GM10847 (cell line): ENCODE results near the gene COL4A6.

ENCODE experiments used
- POLR2A ChIP-seq: IDR thresholded peaks from 2 replicates; pipeline ENCODE4 v1.6.1; 2011; ENCODE audit not compliant: insufficient read length; ENCODE audit errors: extremely low read depth

COL4A6 gene

DNA sequence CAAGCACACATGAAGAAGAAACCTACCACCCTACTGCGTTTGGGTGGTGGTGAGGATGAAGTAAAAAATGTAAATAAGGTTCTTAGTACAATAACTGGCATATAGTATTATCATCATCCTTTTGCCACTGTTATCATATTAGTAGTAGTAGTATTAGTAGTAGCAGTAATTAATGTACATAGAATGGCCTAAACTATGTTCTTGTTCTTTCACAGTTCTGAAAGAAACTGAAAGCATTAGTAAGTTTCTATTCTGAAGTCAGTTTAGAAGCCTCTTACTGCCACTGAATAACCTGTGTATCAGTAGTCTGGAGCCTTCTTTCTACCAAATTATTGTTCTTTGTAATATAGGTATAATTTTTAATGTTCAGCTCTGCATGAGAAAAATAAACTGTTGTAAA, 21.0 kb downstream of the COL4A6 start:
- no peak for TF ChIP-seq POLR2A

DNA sequence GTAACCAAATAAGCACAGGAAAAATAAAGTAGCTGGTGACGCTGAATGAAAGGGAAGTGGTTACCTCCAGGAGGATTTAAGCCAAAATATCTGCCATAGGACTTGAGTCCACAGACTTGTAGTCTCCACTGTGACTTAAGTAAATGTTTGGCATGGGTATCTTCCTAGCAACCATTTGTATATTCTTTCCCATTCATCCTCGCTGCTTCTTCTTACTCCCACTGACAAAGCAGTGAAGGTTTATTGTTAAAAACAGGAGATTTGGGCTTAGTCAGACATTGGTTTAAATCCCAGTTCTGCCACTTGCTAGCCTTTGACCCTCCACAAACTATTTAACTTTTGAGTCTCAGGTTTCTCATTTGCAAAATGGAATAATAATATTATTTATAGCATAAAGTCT, 22.3 kb downstream of the COL4A6 start:
- TF ChIP-seq POLR2A: no peak

DNA sequence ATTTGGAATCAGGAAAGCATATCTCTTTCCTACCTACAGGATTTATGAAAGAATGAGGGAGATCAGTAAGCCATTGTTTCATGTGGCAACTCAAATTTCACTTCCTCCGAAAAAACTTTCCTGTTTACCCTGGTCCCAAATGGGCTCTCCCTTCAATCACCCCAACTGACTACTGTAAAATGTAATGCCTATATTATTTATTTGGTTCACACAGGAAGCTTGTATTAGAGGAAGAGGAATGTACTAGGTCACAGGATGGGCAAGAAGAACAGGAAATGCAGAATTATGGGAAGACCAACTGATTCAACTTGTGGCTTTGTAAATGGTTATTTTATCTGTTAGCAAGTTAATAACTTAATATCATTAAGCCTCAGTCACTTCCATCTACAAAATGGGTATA, 23.1 kb downstream of the COL4A6 start:
- no peak for TF ChIP-seq POLR2A

DNA sequence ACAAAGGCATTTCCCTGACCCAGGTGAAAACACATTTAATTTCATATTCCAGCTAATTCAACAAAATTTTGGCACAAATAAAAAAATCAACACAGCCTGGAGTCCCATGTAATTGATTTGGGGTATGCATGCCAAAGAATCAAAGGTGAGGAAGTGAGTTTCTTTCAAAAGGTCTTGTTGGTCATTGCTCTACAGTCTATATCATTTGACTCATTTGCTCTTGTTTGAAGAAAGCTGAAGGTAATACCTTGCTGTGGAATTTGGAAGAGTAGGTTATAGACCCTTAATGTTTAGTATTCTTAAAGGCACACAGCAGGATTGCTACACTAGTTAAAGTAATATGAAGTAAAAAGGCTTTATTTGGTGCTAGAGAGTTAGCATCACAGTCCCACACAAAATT, 25.4 kb downstream of the COL4A6 start:
- TF ChIP-seq POLR2A: no peak

DNA sequence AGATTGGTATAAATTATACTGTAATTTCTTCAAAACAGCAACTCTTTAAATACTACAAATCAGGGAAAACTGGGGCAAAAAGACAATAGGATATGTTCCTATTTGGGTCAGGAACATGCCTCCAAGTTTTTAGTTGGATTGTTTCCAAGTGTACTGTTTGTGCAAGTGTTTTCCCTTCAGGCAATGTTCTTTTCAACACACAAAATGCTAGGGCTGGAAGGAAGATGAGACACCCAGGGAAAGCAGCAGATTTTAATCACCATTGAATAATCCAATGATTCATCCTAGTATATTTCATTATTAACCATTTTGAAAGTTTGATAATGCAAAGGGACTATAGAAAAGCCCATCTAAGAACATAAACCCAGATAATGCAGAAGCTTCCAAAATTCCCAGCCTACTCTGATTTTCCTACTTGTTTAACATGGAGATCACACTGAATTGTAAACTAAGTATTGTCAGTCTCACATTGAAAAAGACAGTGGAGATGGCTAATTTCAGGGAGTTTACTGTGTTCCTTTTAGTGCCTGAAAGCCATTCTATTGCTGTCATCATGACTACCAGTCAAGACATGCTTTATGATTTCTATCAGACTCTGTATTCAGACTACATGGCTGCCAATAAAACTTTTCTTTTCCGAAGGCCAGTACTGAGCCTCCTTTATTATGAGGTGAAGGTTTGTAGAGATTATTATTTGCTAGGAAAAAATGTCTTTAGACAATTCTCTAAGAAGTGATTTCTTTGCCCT, 38.6 kb downstream of the COL4A6 start:
- TF ChIP-seq POLR2A: no peak

DNA sequence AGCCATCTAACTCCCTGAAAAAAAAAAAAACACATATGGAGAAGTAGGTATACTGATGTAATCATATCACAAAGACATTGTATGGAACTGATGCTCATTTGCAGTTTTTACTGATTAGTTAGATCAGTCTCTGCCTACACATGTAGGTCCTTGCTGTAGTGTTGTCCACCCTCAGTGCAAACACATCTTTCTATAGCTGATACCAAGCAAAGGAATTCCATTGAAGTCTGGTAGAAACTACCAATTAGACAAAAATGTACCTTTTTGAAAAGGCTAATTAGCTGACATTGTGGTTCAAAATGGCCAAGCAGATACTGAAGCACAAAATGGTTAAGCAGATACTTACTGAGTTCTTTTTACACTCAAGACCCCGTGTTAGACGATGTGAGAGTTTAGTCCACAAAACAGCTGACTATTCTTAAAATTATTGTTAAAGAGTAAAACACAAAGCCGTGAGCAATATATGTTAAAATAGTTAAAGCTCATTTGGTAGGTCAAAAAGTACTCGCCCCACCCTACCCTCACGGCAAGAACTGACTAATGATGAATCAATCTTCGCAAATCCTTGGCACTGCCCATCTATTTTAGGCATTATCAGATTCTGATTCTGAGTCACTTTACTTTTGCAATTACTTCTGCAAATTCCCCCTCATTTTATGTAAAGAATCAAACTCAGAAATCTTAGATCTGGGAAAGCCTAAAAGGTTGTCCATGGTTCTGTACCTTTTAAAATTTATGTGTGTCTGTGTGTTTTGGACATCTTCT, 40.4 kb downstream of the COL4A6 start:
- TF ChIP-seq POLR2A: no peak

DNA sequence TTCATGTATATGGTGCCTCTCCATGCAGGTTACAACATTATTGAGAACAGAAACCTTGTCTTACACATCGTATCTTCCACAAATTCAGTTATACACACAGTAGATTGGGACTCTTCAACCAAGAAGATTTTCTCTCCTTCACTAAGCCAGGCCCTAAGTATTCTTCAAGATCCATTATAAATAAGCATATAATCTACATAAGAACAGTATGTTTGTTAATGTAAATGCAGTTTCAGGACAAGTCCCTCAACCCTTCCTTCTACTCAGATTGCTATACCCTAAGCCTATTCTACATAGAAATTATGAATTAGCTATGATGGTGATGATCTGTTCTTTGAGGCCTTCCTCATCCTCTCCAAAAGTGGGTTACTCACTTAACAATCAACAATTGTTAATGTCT, 41.2 kb downstream of the COL4A6 start:
- no peak for TF ChIP-seq POLR2A

DNA sequence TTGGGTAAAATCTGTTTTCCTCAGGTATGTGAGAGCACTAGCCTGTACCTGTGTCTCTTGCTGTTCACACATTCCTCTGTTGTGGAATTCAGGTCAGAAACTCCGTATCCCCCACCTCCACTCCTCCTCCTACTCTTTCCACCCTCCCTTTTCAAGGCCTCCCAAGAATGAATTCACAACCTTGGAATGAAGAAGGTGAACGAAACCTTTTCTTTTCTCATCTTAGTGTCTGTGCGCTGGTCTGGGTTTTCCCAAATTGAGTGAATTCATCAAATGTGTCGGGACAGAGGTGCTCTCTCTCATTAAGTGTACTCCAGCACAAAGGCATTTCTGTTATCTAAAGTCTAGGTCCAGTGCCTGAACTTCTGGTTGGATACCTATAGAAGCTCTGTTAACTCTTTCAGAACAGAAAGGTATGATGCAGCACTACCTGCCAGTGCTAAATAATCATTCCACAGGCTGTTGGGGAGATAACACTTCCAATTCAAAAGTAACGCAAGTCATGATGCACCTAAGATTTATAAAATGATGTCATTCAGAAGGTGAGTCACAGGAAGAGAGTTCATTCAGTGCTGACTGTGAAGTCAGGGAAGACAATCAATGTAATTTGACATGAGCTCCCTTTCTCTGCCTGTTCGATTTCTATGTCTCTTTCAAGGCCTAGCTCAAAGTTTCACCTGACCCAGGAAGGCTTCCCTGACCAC, 41.9 kb downstream of the COL4A6 start:
- no peak for TF ChIP-seq POLR2A

DNA sequence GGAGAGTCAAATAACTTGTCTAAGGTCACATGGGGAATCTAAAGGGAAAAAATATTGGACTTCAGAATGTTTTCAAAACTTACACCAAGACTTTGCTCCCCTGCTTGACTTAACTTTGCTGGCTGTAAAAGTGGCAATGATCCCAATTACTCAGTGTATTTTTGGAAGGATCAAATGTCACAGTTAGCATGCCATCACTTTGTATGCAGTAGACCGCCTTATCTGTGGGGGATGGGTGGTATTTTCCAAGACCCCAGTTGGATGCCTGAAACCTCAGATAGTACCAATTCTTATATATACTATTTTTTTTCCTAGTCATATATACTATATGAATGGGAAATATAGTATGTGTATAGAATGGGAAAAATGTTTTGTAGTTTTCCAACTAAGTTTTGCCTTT, 53.4 kb downstream of the COL4A6 start:
- no peak for TF ChIP-seq POLR2A

DNA sequence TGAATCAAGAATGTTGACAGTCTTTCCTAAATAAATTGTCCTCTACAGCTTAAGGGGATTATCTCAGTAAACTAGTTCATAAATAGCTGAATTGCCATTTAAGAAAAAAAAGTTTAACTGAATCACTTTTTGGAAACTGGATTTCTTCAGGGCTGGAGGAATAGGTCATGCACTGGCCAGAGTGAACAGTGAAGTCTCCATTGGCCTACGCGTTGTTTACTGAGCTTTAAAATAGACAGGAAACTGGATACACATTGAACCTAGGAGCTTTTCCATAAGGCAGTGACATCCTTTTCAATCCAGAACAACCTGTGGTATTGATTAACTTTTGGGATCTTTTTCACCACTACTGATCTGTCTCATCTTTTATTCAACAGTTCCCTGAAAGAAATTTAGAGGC, 58.0 kb downstream of the COL4A6 start:
- TF ChIP-seq POLR2A: no peak

DNA sequence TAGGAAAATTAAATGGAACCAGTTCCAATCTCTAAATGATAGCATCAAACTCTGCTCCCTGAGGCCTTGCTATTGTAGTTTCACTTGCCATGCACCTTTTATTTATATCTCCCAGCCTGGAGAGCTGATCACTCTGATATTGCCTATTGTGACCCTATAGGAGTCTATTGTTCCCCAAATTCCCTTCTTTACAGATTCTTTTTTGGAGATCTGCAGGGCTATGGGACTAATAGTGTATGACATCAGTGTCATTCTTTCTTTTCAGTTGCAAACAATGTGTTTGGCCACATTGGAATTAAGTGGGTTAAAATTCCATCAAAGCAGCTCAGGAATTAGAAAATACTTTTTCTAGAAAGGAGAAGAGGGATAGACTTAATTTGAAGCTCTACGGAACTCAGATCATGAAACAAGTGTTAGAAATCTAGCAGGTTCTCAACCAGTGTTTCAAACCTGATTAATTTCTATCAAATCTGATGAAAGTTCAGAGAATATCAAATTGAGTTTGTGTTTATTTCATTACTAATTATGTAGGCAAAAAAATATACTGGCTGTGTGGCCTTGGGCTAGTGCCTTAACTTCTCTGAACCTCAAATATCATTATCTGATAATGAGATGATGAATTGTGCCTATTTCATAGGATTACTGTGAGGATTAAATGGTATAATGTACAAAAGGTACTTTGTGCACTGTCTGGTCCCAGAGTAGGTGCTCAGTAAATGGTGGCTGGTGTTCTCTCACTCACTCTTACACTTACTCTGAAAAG, 71.4 kb downstream of the COL4A6 start:
- no peak for TF ChIP-seq POLR2A

DNA sequence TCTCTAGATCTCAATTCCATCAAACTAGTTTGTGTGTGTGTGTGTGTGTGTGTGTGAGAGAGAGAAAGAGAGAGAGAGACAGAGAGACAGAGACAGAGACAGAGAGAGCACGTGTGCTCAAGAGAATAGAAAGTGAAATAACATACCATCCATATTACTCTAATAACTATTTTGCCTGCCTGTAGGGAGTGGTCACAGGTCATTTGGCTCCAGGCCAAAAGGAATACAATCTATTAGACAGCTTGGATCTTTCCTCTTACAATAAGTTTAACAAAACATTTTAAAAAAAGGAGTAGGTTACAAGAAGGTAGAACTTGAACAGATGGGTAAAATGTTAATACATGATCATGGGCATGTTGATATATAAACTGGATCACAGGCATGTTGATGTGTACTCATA, 76.2 kb downstream of the COL4A6 start:
- TF ChIP-seq POLR2A: no peak

DNA sequence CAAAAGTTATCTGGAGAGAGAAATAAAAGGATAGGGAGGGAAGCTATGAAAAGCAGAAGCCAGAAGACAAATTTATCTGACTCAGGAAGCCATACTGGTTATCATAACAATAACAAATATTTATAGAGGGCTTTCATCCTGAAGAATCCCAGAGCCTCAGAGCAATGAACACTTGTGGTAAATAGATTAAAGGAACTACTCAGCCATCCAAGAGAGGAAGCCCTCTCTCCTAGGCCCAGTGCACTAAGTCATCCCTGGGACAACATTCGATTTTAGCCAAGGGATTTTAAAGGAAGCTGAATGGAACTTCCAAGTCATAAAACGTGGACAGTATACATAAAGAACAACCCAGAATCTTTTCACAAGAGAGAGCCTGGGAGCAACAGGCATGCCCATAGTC, 76.9 kb downstream of the COL4A6 start:
- TF ChIP-seq POLR2A: no peak

DNA sequence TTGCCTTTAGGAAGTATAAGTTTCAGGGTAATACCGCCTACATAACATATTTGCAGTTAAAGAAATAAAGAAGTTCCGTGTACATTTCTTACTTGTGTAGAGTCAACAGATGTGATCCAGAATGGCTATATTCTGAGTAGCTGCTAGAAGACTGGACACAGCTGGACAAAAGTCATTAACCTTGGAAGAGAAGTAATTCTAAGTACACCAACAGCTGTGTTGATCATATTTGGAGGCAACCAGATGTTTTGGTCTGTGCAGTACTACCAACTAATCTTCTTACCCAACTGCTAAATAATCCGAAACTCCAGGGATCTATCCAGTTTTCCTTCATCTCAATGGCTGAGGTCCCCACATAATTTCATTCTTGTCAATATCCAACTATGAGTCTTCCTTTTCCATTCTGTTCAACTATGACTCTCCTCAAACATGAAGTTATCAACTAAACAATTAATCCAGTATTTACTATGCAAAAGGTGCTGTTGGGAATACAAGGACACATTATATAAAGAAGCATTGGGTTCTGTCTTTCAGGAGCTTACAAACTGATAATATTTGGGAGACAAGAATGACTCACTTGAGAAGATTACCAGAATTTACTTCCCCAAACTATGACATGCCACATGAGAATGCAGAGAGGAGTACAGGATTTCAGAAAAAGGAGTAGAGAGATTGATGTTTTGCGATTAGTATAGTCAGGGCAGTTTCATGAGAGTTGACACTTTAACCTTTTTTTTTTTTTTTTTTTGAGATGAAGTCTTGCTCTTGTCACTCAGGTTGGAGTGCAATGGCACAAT, 78.2 kb downstream of the COL4A6 start:
- no peak for TF ChIP-seq POLR2A

DNA sequence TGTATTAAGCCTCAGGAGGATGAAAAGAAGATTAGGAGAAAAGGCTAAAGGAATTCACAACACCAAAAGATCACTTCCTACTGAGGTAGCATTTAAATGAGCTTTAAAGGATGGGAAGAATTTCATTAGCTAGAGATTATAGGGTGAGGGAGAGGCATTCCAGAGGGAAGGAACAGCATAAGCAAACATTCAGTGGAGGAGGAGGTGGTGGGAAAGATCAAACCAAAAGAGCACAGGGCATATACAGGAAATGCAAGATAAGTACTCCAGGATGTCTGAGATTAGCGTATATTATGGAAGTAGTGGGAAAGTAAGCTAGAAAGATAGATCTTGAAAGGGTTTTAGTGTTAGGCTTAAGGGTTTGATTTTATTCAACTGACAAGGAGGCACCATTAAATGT, 84.8 kb downstream of the COL4A6 start:
- no peak for TF ChIP-seq POLR2A
